GM12892 (cell line): ENCODE measurements around the gene MNDA. TPM values are rescaled to one million over a fixed set of nuclear protein-coding genes. Genes with fewer than 3 reads are reported as not detected.

Source experiments
- DNase-seq: peaks from one replicate; pipeline ENCODE4 v3.0.0; 2011; ENCODE audit not compliant: insufficient read length
- FAIRE-seq: peaks from 2 replicates; lab custom pipeline; 2011; peaks lifted over from hg19 to GRCh38; lab: Jason Lieb, UNC
- POLR2A ChIP-seq: IDR thresholded peaks from 2 replicates; pipeline ENCODE4 v1.6.1; 2011; ENCODE audit warnings: low read depth, low read length, control low read depth
- POLR2AphosphoS5 ChIP-seq: IDR thresholded peaks from 2 replicates; pipeline ENCODE4 v1.6.1; 2011; ENCODE audit warnings: low read depth, low read length, control low read depth
- TAF1 ChIP-seq: IDR thresholded peaks from 2 replicates; pipeline ENCODE4 v1.6.1; 2011; ENCODE audit warnings: low read depth, mild to moderate bottlenecking, control low read depth, low read length, borderline replicate concordance
- polyA plus RNA-seq: library from polyadenylated mRNA; unstranded; fragments of >200 nt; gene quantifications from one replicate; pipeline ENCODE4 v1.2.1, GENCODE V29; 2012; ENCODE audit warnings: missing spikeins, inconsistent platforms; ENCODE audit not compliant: missing spikeins

The MNDA gene
- polyA plus RNA-seq = 22.6 TPM

- TF ChIP-seq POLR2A = 0 out of 2 replicates have a peak, but pooled peaks have one; percentile 38
- TF ChIP-seq POLR2AphosphoS5 = no peak
- peak; percentile 9 for DNase-seq
- FAIRE-seq = peak; percentile 84
Measured at GRCh38 chr1:158830904-158831507, at the start of gene MNDA. Gene MNDA (plus strand): TSS chr1:158831351. CDS start chr1:158842154, 10,803 bp downstream.

DNA sequence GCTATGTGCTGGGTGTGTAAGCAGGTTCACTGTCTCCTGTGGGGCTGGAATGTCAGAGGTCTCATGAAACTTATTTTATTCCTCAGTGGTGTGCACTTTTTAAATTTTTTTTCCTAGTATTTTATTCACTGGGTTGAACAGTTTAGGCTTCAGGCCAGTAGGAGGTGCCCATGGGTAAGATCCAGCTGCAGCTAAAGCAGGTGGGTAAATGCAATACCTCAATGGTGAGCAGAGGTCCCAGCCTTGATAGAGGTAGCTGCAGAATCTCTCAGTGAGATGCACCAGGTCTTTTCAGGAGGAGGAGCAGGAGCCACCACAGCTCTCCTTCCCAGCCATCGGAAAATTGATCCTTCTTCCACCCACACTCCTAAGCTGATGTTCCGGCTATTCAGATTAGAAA, 37.5 kb upstream of the MNDA start:
- TF ChIP-seq TAF1 (no peak), POLR2A (no peak), POLR2AphosphoS5 (no peak)
- DNase-seq (no peak), FAIRE-seq (peak; percentile 5)

- TF ChIP-seq POLR2AphosphoS5 (no peak), POLR2A (no peak), TAF1 (no peak)
- FAIRE-seq (no peak), DNase-seq (no peak)
Measured at GRCh38 chr1:158794247-158794646, 36.9 kb upstream of the MNDA start.

DNA sequence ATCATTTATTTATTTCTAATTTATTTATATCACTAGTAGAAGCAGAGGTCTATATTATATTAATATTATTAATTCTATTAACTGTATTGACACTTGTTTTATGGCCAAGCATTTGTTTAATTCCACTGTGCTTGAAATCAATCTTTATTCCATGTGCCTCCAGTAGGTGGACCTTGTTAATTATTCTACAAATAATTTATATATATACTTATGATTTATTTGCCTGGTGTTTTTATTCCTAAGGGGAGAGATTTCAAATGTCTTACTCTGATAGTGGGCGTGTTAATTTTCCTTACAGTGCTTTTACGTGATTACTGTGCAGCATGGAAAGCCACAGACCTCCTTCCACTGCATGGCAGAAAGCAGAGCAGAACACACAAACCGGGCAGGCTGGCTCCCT, 32.6 kb upstream of the MNDA start:
- DNase-seq (no peak), FAIRE-seq (no peak)
- TF ChIP-seq TAF1 (no peak), POLR2AphosphoS5 (no peak), POLR2A (no peak)

DNA sequence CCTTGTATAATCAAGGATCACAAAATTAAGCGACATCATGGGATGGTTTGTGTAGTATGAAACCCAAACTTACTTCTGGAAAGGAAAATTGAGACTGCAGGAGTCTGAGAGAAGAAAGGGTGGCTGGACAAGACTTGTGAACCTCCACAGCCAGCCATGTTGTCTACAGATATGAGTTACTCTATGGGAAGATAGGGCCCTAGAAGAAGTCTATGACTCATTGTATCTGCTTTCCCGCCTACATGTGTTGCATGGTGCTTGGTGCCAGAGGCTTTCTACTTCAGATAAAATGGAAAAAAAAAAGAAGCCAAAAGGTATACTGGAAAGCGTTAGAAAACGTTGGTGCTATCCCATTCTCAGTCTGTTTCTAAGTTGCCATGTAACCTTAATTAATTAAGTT, 31.5 kb upstream of the MNDA start:
- FAIRE-seq (no peak), DNase-seq (no peak)
- TF ChIP-seq POLR2AphosphoS5 (no peak), TAF1 (no peak), POLR2A (no peak)

DNA sequence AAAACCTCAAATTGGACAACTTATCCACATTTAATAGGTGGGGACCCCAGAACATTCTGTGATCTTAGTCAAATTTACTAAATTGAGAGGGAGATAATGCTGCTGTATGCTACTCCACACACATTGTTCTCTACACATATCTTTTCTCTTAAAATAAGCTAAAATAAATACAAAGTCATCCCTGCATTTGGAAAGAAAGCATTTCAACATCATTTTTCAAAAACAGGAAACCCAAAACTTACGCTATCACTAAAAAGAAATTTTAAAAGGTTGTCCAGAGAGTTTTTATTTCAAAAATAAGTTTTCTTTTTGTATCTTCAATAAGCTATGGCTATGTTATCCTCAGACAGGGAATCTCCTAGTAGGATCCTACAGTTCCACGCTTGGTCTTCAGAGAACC, 30.6 kb upstream of the MNDA start:
- DNase-seq = no peak
- peak; percentile 5 for FAIRE-seq
- TF ChIP-seq POLR2A = no peak

DNA sequence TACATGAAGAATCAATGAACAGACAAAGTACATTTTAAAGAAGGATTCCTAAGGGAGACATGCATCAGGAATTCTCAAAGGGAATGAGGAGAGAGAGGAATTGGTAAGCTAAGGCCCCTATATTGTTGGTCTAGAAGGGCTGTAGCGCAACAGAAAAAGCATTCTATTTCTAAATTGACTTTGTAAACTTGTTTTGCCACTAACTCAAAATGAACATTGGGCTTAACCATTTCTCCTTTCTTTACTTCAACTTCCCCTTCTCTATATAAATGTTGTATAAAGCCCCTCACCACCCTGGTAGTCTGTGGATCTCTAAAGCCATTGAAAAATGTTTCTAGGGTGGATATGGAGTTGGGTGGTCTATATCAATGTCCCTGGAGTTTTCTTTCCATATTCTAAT, 29.8 kb upstream of the MNDA start:
- no peak for DNase-seq
- no peak for TF ChIP-seq POLR2AphosphoS5
- no peak for TF ChIP-seq POLR2A
- no peak for TF ChIP-seq TAF1
- FAIRE-seq = no peak

DNA sequence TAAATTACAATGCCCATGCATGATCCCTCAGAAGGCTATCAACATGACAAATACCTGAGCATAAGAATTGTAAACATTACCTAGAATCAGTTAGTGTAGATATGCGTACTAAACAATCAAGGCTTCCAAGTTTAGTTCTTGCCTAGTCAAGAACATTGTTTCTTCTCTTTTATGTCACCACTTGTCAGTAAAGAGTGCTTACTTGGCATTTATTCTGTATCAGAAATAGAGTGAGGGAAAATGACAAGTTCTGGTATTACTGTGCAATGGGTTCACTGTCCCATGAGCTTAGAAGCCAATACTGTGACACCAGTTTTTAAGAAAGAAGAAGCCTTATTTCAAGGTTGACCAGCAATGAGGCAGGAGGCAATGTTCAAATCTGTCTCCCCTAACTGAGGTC, 27.5 kb upstream of the MNDA start:
- TF ChIP-seq TAF1 (no peak), POLR2AphosphoS5 (no peak), POLR2A (no peak)
- DNase-seq (no peak), FAIRE-seq (no peak)

- FAIRE-seq = no peak
- TF ChIP-seq POLR2A (no peak), TAF1 (no peak), POLR2AphosphoS5 (no peak)
Measured at GRCh38 chr1:158806916-158807536, 24.1 kb upstream of the MNDA start.

GRCh38 chr1:158809256-158809655, 21.9 kb upstream of the MNDA start:
- FAIRE-seq = no peak
- TF ChIP-seq POLR2AphosphoS5 (no peak), TAF1 (no peak), POLR2A (no peak)
- DNase-seq = no peak

More at GRCh38 chr1:158806916-158807536, 24.1 kb upstream of the MNDA start:
- no peak for DNase-seq

GRCh38 chr1:158809862-158810261, 21.3 kb upstream of the MNDA start:
- no peak for TF ChIP-seq POLR2A
- no peak for TF ChIP-seq POLR2AphosphoS5
- FAIRE-seq = no peak

DNA sequence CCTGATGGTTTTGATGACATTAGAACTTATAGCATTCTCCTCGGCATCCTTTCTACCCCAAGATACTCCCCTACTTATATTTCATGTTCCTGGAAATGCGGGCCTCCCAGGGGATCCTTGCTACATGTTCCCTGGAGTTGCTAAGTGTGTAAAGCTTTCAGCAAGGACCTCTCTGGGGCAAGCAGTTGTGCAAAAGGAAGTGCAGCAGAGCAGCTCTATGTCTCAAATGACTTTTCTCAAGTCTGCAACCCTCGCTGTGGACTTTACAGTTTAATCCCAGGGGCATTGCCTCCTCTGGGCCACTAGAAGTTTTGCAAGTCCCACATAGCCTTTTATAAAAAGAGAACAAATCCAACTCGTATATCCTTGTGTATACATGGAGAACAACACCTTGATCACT, 20.8 kb upstream of the MNDA start:
- no peak for TF ChIP-seq POLR2A
- no peak for TF ChIP-seq POLR2AphosphoS5
- TF ChIP-seq TAF1 = no peak
- FAIRE-seq (peak; percentile 46), DNase-seq (no peak)

More at GRCh38 chr1:158809862-158810261, 21.3 kb upstream of the MNDA start:
- no peak for DNase-seq

- TF ChIP-seq POLR2A (no peak), POLR2AphosphoS5 (no peak), TAF1 (no peak)
- no peak for FAIRE-seq
- no peak for DNase-seq
Measured at GRCh38 chr1:158812336-158812735, 18.8 kb upstream of the MNDA start.

DNA sequence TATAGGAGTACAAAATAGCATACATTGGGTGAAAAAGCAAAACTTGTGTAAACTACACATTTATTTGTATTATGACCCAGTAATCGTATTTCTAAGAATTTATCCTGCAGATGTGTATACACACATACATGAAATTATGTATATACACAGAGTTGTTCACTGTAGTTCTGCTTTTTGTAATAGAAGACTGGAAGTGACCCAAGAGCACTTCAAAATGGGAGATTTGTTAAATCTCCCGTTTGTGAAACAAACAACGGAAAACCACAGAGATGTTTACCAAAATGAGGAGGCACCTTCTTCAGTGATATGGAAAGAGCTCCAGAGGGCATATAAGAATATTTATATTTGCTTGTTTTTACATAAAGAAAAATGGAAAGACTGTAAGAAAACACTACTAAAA, 18.0 kb upstream of the MNDA start:
- FAIRE-seq (no peak), DNase-seq (no peak)
- TF ChIP-seq POLR2A (no peak), POLR2AphosphoS5 (no peak), TAF1 (no peak)
